Measurements from ENCODE around the gene KCNIP1. TPM values are rescaled to one million over a fixed set of nuclear protein-coding genes. Genes with fewer than 3 reads are reported as not detected.

The KCNIP1 gene
- total RNA-seq, 4 donors from 2014 or later: 0.94 to 1.6 (median 1.1) TPM; not detected in 1

GRCh38 chr5:170697031-170697430 lies 193.2 kb downstream of the KCNIP1 start:
- no peak overlapping the region for H3K4me3 ChIP-seq
- no peak for ATAC-seq
- no peaks in the 10 kb centered on the region for H3K4me1 ChIP-seq
- peaks cover 73% of the 10 kb centered on the region for H3K27me3 ChIP-seq
- WGBS, 2 donors (ENCODE audit: low coverage in 1 of 2): 44 to 56% methylated on average over 2 of the region's 2 CpGs
- H3K27ac ChIP-seq: no peak overlapping the region
- TF ChIP-seq CTCF (IDR thresholded peaks at IDR 0.05) (no peak), POLR2A (IDR thresholded peaks at IDR 0.05) (no peak), EP300 (IDR thresholded peaks at IDR 0.05) (no peak), POLR2AphosphoS5 (IDR thresholded peaks at IDR 0.05) (no peak)
- H3K36me3 ChIP-seq: no peaks in the 10 kb centered on the region
- no peaks in the 10 kb centered on the region for H3K9me3 ChIP-seq

GRCh38 chr5:170700503-170700902 lies 196.7 kb downstream of the KCNIP1 start:
- ATAC-seq: no peak
- 80 to 88% methylated on average over 1 to 2 of the region's 5 CpGs for WGBS, 2 donors (ENCODE audit: low coverage in 1 of 2)

GRCh38 chr5:170701334-170701733 lies 197.5 kb downstream of the KCNIP1 start:
- TF ChIP-seq CTCF (IDR thresholded peaks at IDR 0.05): no peak
- no peak for TF ChIP-seq POLR2AphosphoS5 (IDR thresholded peaks at IDR 0.05)
- TF ChIP-seq EP300 (IDR thresholded peaks at IDR 0.05): no peak
- no peak for TF ChIP-seq POLR2A (IDR thresholded peaks at IDR 0.05)
- Histone ChIP-seq H3K4me1 (no peaks in the 10 kb centered on the region), H3K36me3 (no peaks in the 10 kb centered on the region), H3K27ac (no peak overlapping the region), H3K4me3 (no peak overlapping the region), H3K9me3 (no peaks in the 10 kb centered on the region), H3K27me3 (peaks cover 56% of the 10 kb centered on the region)
- WGBS, 2 donors (ENCODE audit: low coverage in 1 of 2): 22 to 30% methylated on average over 3 to 5 of the region's 6 CpGs
- no peak for ATAC-seq

More at GRCh38 chr5:170700503-170700902, 196.7 kb downstream of the KCNIP1 start:
- Histone ChIP-seq H3K4me1 (no peaks in the 10 kb centered on the region), H3K36me3 (no peaks in the 10 kb centered on the region), H3K27me3 (peaks cover 56% of the 10 kb centered on the region), H3K4me3 (no peak overlapping the region), H3K27ac (no peak overlapping the region), H3K9me3 (no peaks in the 10 kb centered on the region)
- TF ChIP-seq POLR2A (IDR thresholded peaks at IDR 0.05): no peak
- TF ChIP-seq EP300 (IDR thresholded peaks at IDR 0.05): no peak
- no peak for TF ChIP-seq POLR2AphosphoS5 (IDR thresholded peaks at IDR 0.05)
- TF ChIP-seq CTCF (IDR thresholded peaks at IDR 0.05): no peak

DNA sequence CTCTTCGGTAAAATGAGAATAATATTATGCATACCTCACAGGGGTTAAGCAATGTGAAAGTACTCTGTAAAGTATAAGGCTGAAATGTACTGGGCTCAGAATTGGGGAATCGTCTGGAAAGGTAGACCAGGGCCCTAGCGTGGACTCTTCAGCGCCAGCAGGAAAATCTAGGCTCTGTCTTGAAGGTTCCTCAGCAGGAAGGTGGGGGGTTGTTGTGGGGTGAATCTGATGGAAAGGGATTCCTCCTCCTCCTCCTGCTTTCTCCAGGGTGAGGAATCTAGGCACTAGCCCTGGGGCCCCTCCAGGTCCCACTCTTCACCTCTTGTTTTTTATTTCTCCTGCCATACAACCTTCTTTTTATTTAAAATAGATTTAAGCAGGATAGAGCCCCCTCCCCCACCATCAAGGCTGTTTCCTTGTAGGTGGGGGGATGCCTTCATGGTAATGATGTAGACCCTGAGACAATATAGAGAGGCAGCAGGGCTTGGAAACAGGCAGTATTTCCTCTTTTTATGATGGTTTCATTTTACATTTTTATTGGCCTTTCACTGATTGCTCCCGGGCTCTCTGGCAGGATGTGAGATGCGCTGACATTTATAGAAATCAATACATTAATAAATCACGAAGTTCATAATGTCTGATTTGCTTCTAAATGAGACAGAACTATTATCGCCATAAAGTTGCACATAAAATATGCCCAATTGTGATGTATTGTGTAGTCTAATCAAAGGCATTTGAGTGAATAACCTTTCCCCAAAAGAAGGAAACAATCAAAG lies 200.8 kb downstream of the KCNIP1 start:
- Histone ChIP-seq H3K36me3 (no peaks in the 10 kb centered on the region), H3K27me3 (peaks cover 39% of the 10 kb centered on the region), H3K9me3 (peaks cover 0 to 11% (median 0%) of the 10 kb centered on the region in 3 donors), H3K4me3 (no peak overlapping the region), H3K27ac (no peak overlapping the region), H3K4me1 (no peaks in the 10 kb centered on the region)
- ATAC-seq: no peak
- 65 to 84% methylated on average over 5 to 7 of the region's 8 CpGs for WGBS, 2 donors (ENCODE audit: low coverage in 1 of 2)
- TF ChIP-seq POLR2A (IDR thresholded peaks at IDR 0.05): no peak
- no peak for TF ChIP-seq EP300 (IDR thresholded peaks at IDR 0.05)
- no peak for TF ChIP-seq CTCF (IDR thresholded peaks at IDR 0.05)
- no peak for TF ChIP-seq POLR2AphosphoS5 (IDR thresholded peaks at IDR 0.05)

DNA sequence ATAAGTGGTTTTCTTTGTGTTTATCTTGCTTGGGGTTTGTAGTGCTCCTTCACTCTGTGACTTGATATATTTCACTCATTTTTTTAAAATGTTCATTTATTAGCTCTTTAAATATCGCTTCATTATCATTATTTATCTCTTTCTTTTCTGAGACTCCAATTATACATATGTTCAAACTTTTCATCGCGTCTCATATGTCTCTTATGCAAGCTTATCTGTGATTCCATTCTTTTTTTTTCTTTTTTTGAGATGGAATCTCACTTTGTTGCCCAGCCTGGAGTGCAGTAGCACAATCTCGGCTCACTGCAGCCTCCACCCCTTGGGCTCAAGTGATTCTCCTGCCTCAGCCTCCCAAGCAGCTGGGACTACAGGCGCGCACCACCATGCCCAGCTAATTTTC lies 205.8 kb downstream of the KCNIP1 start:
- TF ChIP-seq POLR2AphosphoS5 (IDR thresholded peaks at IDR 0.05): no peak
- TF ChIP-seq EP300 (IDR thresholded peaks at IDR 0.05): no peak
- TF ChIP-seq CTCF (IDR thresholded peaks at IDR 0.05): no peak
- TF ChIP-seq POLR2A (IDR thresholded peaks at IDR 0.05): no peak
- H3K4me3 ChIP-seq: no peak overlapping the region
- H3K36me3 ChIP-seq: no peaks in the 10 kb centered on the region
- H3K27ac ChIP-seq: no peak overlapping the region
- WGBS, 2 donors (ENCODE audit: low coverage in 1 of 2): 63 to 93% methylated on average over 3 to 6 of the region's 6 CpGs
- peaks cover 0 to 24% (median 0%) of the 10 kb centered on the region in 3 donors for H3K9me3 ChIP-seq
- ATAC-seq: no peak
- no peaks in the 10 kb centered on the region for H3K4me1 ChIP-seq
- H3K27me3 ChIP-seq: peaks cover 50% of the 10 kb centered on the region

Data from gastroesophageal sphincter (tissue), 4 donors.